HEK293 (cell line): ENCODE measurements around the gene BPI.
A peak's percentile ranks its signal among the peaks of the same experiment; 100 is the strongest.

Source experiments
- CTCF ChIA-PET: fragments of 350-600 bp; formaldehyde crosslinking; extraction: SDS; loops from one replicate; lab custom pipeline; 2021; ENCODE audit warnings: antibody characterized with exemption; lab: Yijun Ruan, JAX
- POLR2A ChIA-PET: fragments of 300-600 bp; formaldehyde crosslinking; extraction: SDS; loops from one replicate; lab custom pipeline; 2020; ENCODE audit warnings: antibody characterized with exemption, inconsistent platforms; lab: Yijun Ruan, JAX
- H3K27ac ChIP-seq: fragments of 200-500 bp; sonication (Bioruptor generic); 2 replicates; pipeline ENCODE4 v1.5.1; 2014; ENCODE audit warnings: low read depth, low read length, control low read depth, inconsistent platforms; ENCODE audit errors: extremely low read depth
- H3K36me3 ChIP-seq, 2 experiments: fragments of 200-500 bp in 1 of 2; sonication (Bioruptor generic) in 1 of 2; 1 replicate in 1 of 2; 2 replicates in 1 of 2; pipeline ENCODE4 v1.5.1; 2014 to 2017; ENCODE audit warnings: inconsistent platforms in 2 of 2, low read length in 2 of 2; ENCODE audit not compliant: control insufficient read depth in 2 of 2, insufficient read depth in 1 of 2
- H3K4me1 ChIP-seq: fragments of 200-500 bp; sonication (Bioruptor generic); 2 replicates; pipeline ENCODE4 v1.5.1; 2014; ENCODE audit warnings: mild to moderate bottlenecking, low read length, inconsistent platforms; ENCODE audit not compliant: control insufficient read depth, insufficient read depth
- H3K4me3 ChIP-seq: 2 replicates; pipeline ENCODE4 v1.5.1; 2011; ENCODE audit warnings: low read depth, mild to moderate bottlenecking, control low read depth, low read length, moderate library complexity
- H3K9me3 ChIP-seq: fragments of 200-500 bp; sonication (Bioruptor generic); 2 replicates; pipeline ENCODE4 v1.5.1; 2014; ENCODE audit warnings: low read depth, low read length, inconsistent platforms; ENCODE audit not compliant: control insufficient read depth, insufficient read depth
- GLI2 ChIP-seq: fragments of 450-650 bp; formaldehyde crosslinking; IDR thresholded peaks from 2 replicates; pipeline ENCODE4; 2017; ENCODE audit warnings: missing biosample characterization, missing genetic modification characterization, low read depth, borderline replicate concordance
- YY1 ChIP-seq: fragments of 450-650 bp; formaldehyde crosslinking; IDR thresholded peaks from 2 replicates; pipeline ENCODE4 v1.5.1; 2018; ENCODE audit warnings: missing biosample characterization, missing genetic modification characterization
- ZNF133 ChIP-seq: fragments of 450-650 bp; formaldehyde crosslinking; IDR thresholded peaks from 2 replicates; pipeline ENCODE4 v1.5.1; 2016; ENCODE audit warnings: missing biosample characterization, missing genetic modification characterization
- ZNF335 ChIP-seq: fragments of 450-650 bp; formaldehyde crosslinking; conservative IDR thresholded peaks from 2 replicates; pipeline ENCODE4 v1.5.1; 2016; ENCODE audit warnings: missing biosample characterization, missing genetic modification characterization
- ZNF48 ChIP-seq: fragments of 450-650 bp; formaldehyde crosslinking; IDR thresholded peaks from 2 replicates; pipeline ENCODE4 v1.5.1; 2016; ENCODE audit warnings: missing biosample characterization, missing genetic modification characterization
- ZNF548 ChIP-seq: fragments of 450-650 bp; formaldehyde crosslinking; IDR thresholded peaks from 2 replicates; pipeline ENCODE4 v1.5.1; 2016; ENCODE audit warnings: missing biosample characterization, missing genetic modification characterization
- ZNF600 ChIP-seq: fragments of 450-650 bp; formaldehyde crosslinking; IDR thresholded peaks from 2 replicates; pipeline ENCODE4 v1.5.1; 2016; ENCODE audit warnings: missing biosample characterization, missing genetic modification characterization
- ZNF654 ChIP-seq: fragments of 450-650 bp; formaldehyde crosslinking; IDR thresholded peaks from 2 replicates; pipeline ENCODE4 v1.5.1; 2016; ENCODE audit warnings: low read depth, missing biosample characterization, missing genetic modification characterization
- ZNF768 ChIP-seq: fragments of 450-650 bp; formaldehyde crosslinking; IDR thresholded peaks from 2 replicates; pipeline ENCODE4 v1.5.1; 2018; ENCODE audit warnings: missing biosample characterization, mild to moderate bottlenecking, missing genetic modification characterization
- ZNF843 ChIP-seq: fragments of 450-650 bp; formaldehyde crosslinking; IDR thresholded peaks from 2 replicates; pipeline ENCODE4 v1.5.1; 2016; ENCODE audit warnings: missing biosample characterization, missing genetic modification characterization
- ZSCAN16 ChIP-seq: fragments of 450-650 bp; formaldehyde crosslinking; IDR thresholded peaks from 2 replicates; pipeline ENCODE4 v1.5.1; 2016; ENCODE audit warnings: missing biosample characterization, missing genetic modification characterization
- ZSCAN18 ChIP-seq: fragments of 450-650 bp; formaldehyde crosslinking; IDR thresholded peaks from 2 replicates; pipeline ENCODE4 v1.5.1; 2016; ENCODE audit warnings: missing biosample characterization, missing genetic modification characterization
- TF ChIP-seq, protein P1 (sequence below): fragments of 450-650 bp; formaldehyde crosslinking; IDR thresholded peaks from 2 replicates; pipeline ENCODE4 v1.5.1; 2016; ENCODE audit warnings: missing biosample characterization, missing genetic modification characterization
- TF ChIP-seq, protein P2 (sequence below): fragments of 450-650 bp; formaldehyde crosslinking; IDR thresholded peaks from 2 replicates; pipeline ENCODE4 v1.5.0; 2017; ENCODE audit warnings: missing biosample characterization, missing genetic modification characterization, borderline replicate concordance

BPI gene

DNA sequence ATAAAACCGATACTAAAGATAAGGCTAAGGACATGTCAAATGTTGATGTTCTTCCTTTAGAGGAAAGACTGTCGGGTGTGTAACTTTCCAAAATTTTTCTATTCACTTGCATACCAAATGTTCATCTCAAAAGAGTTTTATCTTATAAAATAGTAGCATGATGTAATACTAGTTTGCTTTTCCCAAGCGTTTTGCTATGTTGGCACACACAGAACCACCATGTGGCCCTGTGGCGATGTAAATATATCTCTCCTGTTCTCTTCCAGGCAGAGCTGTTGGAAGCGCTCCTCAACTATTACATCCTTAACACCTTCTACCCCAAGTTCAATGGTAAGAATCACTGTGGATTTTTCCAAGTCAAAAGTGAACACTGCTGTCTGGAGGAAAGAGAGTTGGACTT lies 68.8 kb downstream of the BPI start (continued):
- TF ChIP-seq, protein P1, sequence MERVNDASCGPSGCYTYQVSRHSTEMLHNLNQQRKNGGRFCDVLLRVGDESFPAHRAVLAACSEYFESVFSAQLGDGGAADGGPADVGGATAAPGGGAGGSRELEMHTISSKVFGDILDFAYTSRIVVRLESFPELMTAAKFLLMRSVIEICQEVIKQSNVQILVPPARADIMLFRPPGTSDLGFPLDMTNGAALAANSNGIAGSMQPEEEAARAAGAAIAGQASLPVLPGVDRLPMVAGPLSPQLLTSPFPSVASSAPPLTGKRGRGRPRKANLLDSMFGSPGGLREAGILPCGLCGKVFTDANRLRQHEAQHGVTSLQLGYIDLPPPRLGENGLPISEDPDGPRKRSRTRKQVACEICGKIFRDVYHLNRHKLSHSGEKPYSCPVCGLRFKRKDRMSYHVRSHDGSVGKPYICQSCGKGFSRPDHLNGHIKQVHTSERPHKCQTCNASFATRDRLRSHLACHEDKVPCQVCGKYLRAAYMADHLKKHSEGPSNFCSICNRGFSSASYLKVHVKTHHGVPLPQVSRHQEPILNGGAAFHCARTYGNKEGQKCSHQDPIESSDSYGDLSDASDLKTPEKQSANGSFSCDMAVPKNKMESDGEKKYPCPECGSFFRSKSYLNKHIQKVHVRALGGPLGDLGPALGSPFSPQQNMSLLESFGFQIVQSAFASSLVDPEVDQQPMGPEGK (tag by site-specific recombination): no peak
- TF ChIP-seq ZSCAN16 (tag by site-specific recombination): no peak
- TF ChIP-seq ZNF600 (tag by site-specific recombination): no peak
- no peak for TF ChIP-seq ZSCAN18 (tag by site-specific recombination)

GRCh38 chr20:38373231-38373867 lies 69.4 kb downstream of the BPI start:
- Histone ChIP-seq H3K4me3 (no peak overlapping the region), H3K36me3 (no peaks in the 10 kb centered on the region), H3K9me3 (no peaks in the 10 kb centered on the region), H3K27ac (no peak overlapping the region), H3K4me1 (no peaks in the 10 kb centered on the region)
- TF ChIP-seq YY1 (no peak), GLI2 (no peak), ZNF335 (tag by site-specific recombination) (no peak), ZNF768 (tag by site-specific recombination) (0 out of 2 replicates have a peak, but pooled peaks have one; percentile 21), ZNF548 (no peak), ZNF133 (tag by site-specific recombination) (no peak)
- TF ChIP-seq, protein P2, sequence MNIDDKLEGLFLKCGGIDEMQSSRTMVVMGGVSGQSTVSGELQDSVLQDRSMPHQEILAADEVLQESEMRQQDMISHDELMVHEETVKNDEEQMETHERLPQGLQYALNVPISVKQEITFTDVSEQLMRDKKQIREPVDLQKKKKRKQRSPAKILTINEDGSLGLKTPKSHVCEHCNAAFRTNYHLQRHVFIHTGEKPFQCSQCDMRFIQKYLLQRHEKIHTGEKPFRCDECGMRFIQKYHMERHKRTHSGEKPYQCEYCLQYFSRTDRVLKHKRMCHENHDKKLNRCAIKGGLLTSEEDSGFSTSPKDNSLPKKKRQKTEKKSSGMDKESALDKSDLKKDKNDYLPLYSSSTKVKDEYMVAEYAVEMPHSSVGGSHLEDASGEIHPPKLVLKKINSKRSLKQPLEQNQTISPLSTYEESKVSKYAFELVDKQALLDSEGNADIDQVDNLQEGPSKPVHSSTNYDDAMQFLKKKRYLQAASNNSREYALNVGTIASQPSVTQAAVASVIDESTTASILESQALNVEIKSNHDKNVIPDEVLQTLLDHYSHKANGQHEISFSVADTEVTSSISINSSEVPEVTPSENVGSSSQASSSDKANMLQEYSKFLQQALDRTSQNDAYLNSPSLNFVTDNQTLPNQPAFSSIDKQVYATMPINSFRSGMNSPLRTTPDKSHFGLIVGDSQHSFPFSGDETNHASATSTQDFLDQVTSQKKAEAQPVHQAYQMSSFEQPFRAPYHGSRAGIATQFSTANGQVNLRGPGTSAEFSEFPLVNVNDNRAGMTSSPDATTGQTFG (tag by site-specific recombination): no peak
- ChIA-PET CTCF (interaction anchor here (0.9 to 2.7 kb wide), 4 partner anchors 9 to 152 kb away, joined by 3 to 15 read pairs (median 6); no protein-coding TSS in a partner anchor), POLR2A (no interaction called here)

DNA sequence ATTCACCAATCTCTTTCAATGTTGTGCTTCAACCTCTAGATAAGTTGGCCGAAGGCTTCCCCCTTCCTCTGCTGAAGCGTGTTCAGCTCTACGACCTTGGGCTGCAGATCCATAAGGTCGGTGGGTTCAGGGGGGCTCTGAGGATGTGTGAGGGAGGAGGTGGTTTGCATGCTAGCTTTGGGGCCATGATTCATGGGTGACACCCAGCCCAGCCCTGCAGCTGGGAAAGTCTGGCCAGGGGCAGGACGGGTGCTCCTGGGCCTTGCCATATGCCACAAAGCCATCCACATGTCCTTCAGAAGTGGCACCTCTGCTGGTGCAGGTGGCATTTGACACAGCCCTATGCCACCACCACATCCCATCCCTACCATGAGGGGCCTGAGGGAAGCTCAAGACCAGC lies 69.9 kb downstream of the BPI start:
- Histone ChIP-seq H3K27ac (no peak overlapping the region), H3K9me3 (no peaks in the 10 kb centered on the region), H3K4me1 (no peaks in the 10 kb centered on the region), H3K36me3 (no peaks in the 10 kb centered on the region), H3K4me3 (no peak overlapping the region)
- no peak for TF ChIP-seq ZNF654 (tag by site-specific recombination)
- TF ChIP-seq ZNF48 (tag by site-specific recombination): no peak
- TF ChIP-seq ZNF843 (tag by site-specific recombination): no peak
- POLR2A ChIA-PET: interaction anchor here (0.9 kb wide), 1 partner anchor 47 kb away, joined by 3 read pairs; no protein-coding TSS in a partner anchor
- CTCF ChIA-PET: interaction anchor here (1.6 to 2.7 kb wide), 2 partner anchors 17 to 152 kb away, joined by 3 to 15 read pairs; no protein-coding TSS in a partner anchor
